ENCODE measurements around the gene RABGAP1L. TPM values are rescaled to one million over a fixed set of nuclear protein-coding genes. Genes with fewer than 3 reads are reported as not detected.

Gene RABGAP1L
- total RNA-seq, 1 donor from 2014 or later: 30.3 TPM

- Histone ChIP-seq H3K4me3 (ENCODE audit: low read length in 3 of 3) (no peak overlapping the region), H3K36me3 (ENCODE audit: control insufficient read depth in 3 of 3, insufficient read depth in 3 of 3, low read length in 3 of 3) (no peaks in the 10 kb centered on the region), H3K27ac (ENCODE audit: low read depth, low read length) (no peak overlapping the region), H3K9ac (ENCODE audit: low read depth in 1 of 3, low read length in 3 of 3) (no peak overlapping the region), H3K9me3 (ENCODE audit: control insufficient read depth in 3 of 3, low read length in 3 of 3) (no peaks in the 10 kb centered on the region), H3K4me1 (ENCODE audit: control insufficient read depth in 3 of 3, insufficient read depth in 3 of 3, low read length in 3 of 3) (no peaks in the 10 kb centered on the region), H3K27me3 (ENCODE audit: control insufficient read depth in 3 of 3, insufficient read depth in 3 of 3, low read length in 3 of 3) (no peaks in the 10 kb centered on the region)
Measured at GRCh38 chr1:174872615-174873058, 713.3 kb downstream of the RABGAP1L start.

GRCh38 chr1:174874331-174875053 is 715.2 kb downstream of the RABGAP1L start:
- no peak overlapping the region for H3K9ac ChIP-seq (ENCODE audit: low read depth in 1 of 3, low read length in 3 of 3)
- no peaks in the 10 kb centered on the region for H3K27me3 ChIP-seq (ENCODE audit: control insufficient read depth in 3 of 3, insufficient read depth in 3 of 3, low read length in 3 of 3)
- H3K9me3 ChIP-seq (ENCODE audit: control insufficient read depth in 3 of 3, low read length in 3 of 3): no peaks in the 10 kb centered on the region
- H3K36me3 ChIP-seq (ENCODE audit: control insufficient read depth in 3 of 3, insufficient read depth in 3 of 3, low read length in 3 of 3): no peaks in the 10 kb centered on the region
- H3K27ac ChIP-seq (ENCODE audit: low read depth, low read length): no peak overlapping the region
- no peaks in the 10 kb centered on the region for H3K4me1 ChIP-seq (ENCODE audit: control insufficient read depth in 3 of 3, insufficient read depth in 3 of 3, low read length in 3 of 3)
- peak overlapping the region in 1 of 3 donors; percentile 40 for H3K4me3 ChIP-seq (ENCODE audit: low read length in 3 of 3)

- Histone ChIP-seq H3K4me3 (ENCODE audit: low read length in 3 of 3) (no peak overlapping the region), H3K9me3 (ENCODE audit: control insufficient read depth in 3 of 3, low read length in 3 of 3) (no peaks in the 10 kb centered on the region), H3K36me3 (ENCODE audit: control insufficient read depth in 3 of 3, insufficient read depth in 3 of 3, low read length in 3 of 3) (no peaks in the 10 kb centered on the region), H3K4me1 (ENCODE audit: control insufficient read depth in 3 of 3, insufficient read depth in 3 of 3, low read length in 3 of 3) (no peaks in the 10 kb centered on the region), H3K9ac (ENCODE audit: low read depth in 1 of 3, low read length in 3 of 3) (no peak overlapping the region), H3K27me3 (ENCODE audit: control insufficient read depth in 3 of 3, insufficient read depth in 3 of 3, low read length in 3 of 3) (no peaks in the 10 kb centered on the region), H3K27ac (ENCODE audit: low read depth, low read length) (no peak overlapping the region)
Measured at GRCh38 chr1:174875306-174875705, 716.0 kb downstream of the RABGAP1L start.

GRCh38 chr1:174877208-174877673 is 717.9 kb downstream of the RABGAP1L start:
- Histone ChIP-seq H3K27ac (ENCODE audit: low read depth, low read length) (no peak overlapping the region), H3K36me3 (ENCODE audit: control insufficient read depth in 3 of 3, insufficient read depth in 3 of 3, low read length in 3 of 3) (no peaks in the 10 kb centered on the region), H3K27me3 (ENCODE audit: control insufficient read depth in 3 of 3, insufficient read depth in 3 of 3, low read length in 3 of 3) (no peaks in the 10 kb centered on the region), H3K9ac (ENCODE audit: low read depth in 1 of 3, low read length in 3 of 3) (no peak overlapping the region), H3K9me3 (ENCODE audit: control insufficient read depth in 3 of 3, low read length in 3 of 3) (no peaks in the 10 kb centered on the region), H3K4me3 (ENCODE audit: low read length in 3 of 3) (no peak overlapping the region), H3K4me1 (ENCODE audit: control insufficient read depth in 3 of 3, insufficient read depth in 3 of 3, low read length in 3 of 3) (no peaks in the 10 kb centered on the region)

- Histone ChIP-seq H3K4me3 (ENCODE audit: low read length in 3 of 3) (no peak overlapping the region), H3K27me3 (ENCODE audit: control insufficient read depth in 3 of 3, insufficient read depth in 3 of 3, low read length in 3 of 3) (no peaks in the 10 kb centered on the region), H3K27ac (ENCODE audit: low read depth, low read length) (no peak overlapping the region)
Measured at GRCh38 chr1:174880171-174880570, 720.9 kb downstream of the RABGAP1L start.

GRCh38 chr1:174883409-174883808 is 724.1 kb downstream of the RABGAP1L start:
- Histone ChIP-seq H3K4me3 (ENCODE audit: low read length in 3 of 3) (no peak overlapping the region), H3K4me1 (ENCODE audit: control insufficient read depth in 3 of 3, insufficient read depth in 3 of 3, low read length in 3 of 3) (peaks cover 0 to 9% (median 8%) of the 10 kb centered on the region in 3 donors), H3K9ac (ENCODE audit: low read depth in 1 of 3, low read length in 3 of 3) (no peak overlapping the region), H3K27ac (ENCODE audit: low read depth, low read length) (no peak overlapping the region), H3K36me3 (ENCODE audit: control insufficient read depth in 3 of 3, insufficient read depth in 3 of 3, low read length in 3 of 3) (no peaks in the 10 kb centered on the region), H3K9me3 (ENCODE audit: control insufficient read depth in 3 of 3, low read length in 3 of 3) (no peaks in the 10 kb centered on the region), H3K27me3 (ENCODE audit: control insufficient read depth in 3 of 3, insufficient read depth in 3 of 3, low read length in 3 of 3) (no peaks in the 10 kb centered on the region)

More at GRCh38 chr1:174880171-174880570, 720.9 kb downstream of the RABGAP1L start:
- H3K4me1 ChIP-seq (ENCODE audit: control insufficient read depth in 3 of 3, insufficient read depth in 3 of 3, low read length in 3 of 3): peaks cover 0 to 9% (median 8%) of the 10 kb centered on the region in 3 donors
- H3K36me3 ChIP-seq (ENCODE audit: control insufficient read depth in 3 of 3, insufficient read depth in 3 of 3, low read length in 3 of 3): no peaks in the 10 kb centered on the region
- H3K9me3 ChIP-seq (ENCODE audit: control insufficient read depth in 3 of 3, low read length in 3 of 3): no peaks in the 10 kb centered on the region
- no peak overlapping the region for H3K9ac ChIP-seq (ENCODE audit: low read depth in 1 of 3, low read length in 3 of 3)

GRCh38 chr1:174884038-174884437 is 724.7 kb downstream of the RABGAP1L start:
- Histone ChIP-seq H3K9ac (ENCODE audit: low read depth in 1 of 3, low read length in 3 of 3) (no peak overlapping the region), H3K4me1 (ENCODE audit: control insufficient read depth in 3 of 3, insufficient read depth in 3 of 3, low read length in 3 of 3) (peaks cover 0 to 9% (median 8%) of the 10 kb centered on the region in 3 donors), H3K4me3 (ENCODE audit: low read length in 3 of 3) (no peak overlapping the region), H3K36me3 (ENCODE audit: control insufficient read depth in 3 of 3, insufficient read depth in 3 of 3, low read length in 3 of 3) (no peaks in the 10 kb centered on the region), H3K27me3 (ENCODE audit: control insufficient read depth in 3 of 3, insufficient read depth in 3 of 3, low read length in 3 of 3) (no peaks in the 10 kb centered on the region), H3K27ac (ENCODE audit: low read depth, low read length) (no peak overlapping the region), H3K9me3 (ENCODE audit: control insufficient read depth in 3 of 3, low read length in 3 of 3) (no peaks in the 10 kb centered on the region)

- H3K9me3 ChIP-seq (ENCODE audit: control insufficient read depth in 3 of 3, low read length in 3 of 3): no peaks in the 10 kb centered on the region
- H3K4me3 ChIP-seq (ENCODE audit: low read length in 3 of 3): no peak overlapping the region
- peaks cover 0 to 9% (median 8%) of the 10 kb centered on the region in 3 donors for H3K4me1 ChIP-seq (ENCODE audit: control insufficient read depth in 3 of 3, insufficient read depth in 3 of 3, low read length in 3 of 3)
- H3K27ac ChIP-seq (ENCODE audit: low read depth, low read length): no peak overlapping the region
- H3K27me3 ChIP-seq (ENCODE audit: control insufficient read depth in 3 of 3, insufficient read depth in 3 of 3, low read length in 3 of 3): no peaks in the 10 kb centered on the region
- H3K9ac ChIP-seq (ENCODE audit: low read depth in 1 of 3, low read length in 3 of 3): no peak overlapping the region
- H3K36me3 ChIP-seq (ENCODE audit: control insufficient read depth in 3 of 3, insufficient read depth in 3 of 3, low read length in 3 of 3): no peaks in the 10 kb centered on the region
Measured at GRCh38 chr1:174884566-174884965, 725.2 kb downstream of the RABGAP1L start.

- H3K27ac ChIP-seq (ENCODE audit: low read depth, low read length): no peak overlapping the region
- no peaks in the 10 kb centered on the region for H3K36me3 ChIP-seq (ENCODE audit: control insufficient read depth in 3 of 3, insufficient read depth in 3 of 3, low read length in 3 of 3)
- no peaks in the 10 kb centered on the region for H3K27me3 ChIP-seq (ENCODE audit: control insufficient read depth in 3 of 3, insufficient read depth in 3 of 3, low read length in 3 of 3)
- no peaks in the 10 kb centered on the region for H3K4me1 ChIP-seq (ENCODE audit: control insufficient read depth in 3 of 3, insufficient read depth in 3 of 3, low read length in 3 of 3)
- H3K9me3 ChIP-seq (ENCODE audit: control insufficient read depth in 3 of 3, low read length in 3 of 3): no peaks in the 10 kb centered on the region
- no peak overlapping the region for H3K4me3 ChIP-seq (ENCODE audit: low read length in 3 of 3)
- no peak overlapping the region for H3K9ac ChIP-seq (ENCODE audit: low read depth in 1 of 3, low read length in 3 of 3)
Measured at GRCh38 chr1:174890024-174890423, 730.7 kb downstream of the RABGAP1L start.

- no peak overlapping the region for H3K27ac ChIP-seq (ENCODE audit: low read depth, low read length)
- no peaks in the 10 kb centered on the region for H3K9me3 ChIP-seq (ENCODE audit: control insufficient read depth in 3 of 3, low read length in 3 of 3)
- no peaks in the 10 kb centered on the region for H3K27me3 ChIP-seq (ENCODE audit: control insufficient read depth in 3 of 3, insufficient read depth in 3 of 3, low read length in 3 of 3)
- H3K4me3 ChIP-seq (ENCODE audit: low read length in 3 of 3): no peak overlapping the region
- no peak overlapping the region for H3K9ac ChIP-seq (ENCODE audit: low read depth in 1 of 3, low read length in 3 of 3)
- H3K4me1 ChIP-seq (ENCODE audit: control insufficient read depth in 3 of 3, insufficient read depth in 3 of 3, low read length in 3 of 3): no peaks in the 10 kb centered on the region
- no peaks in the 10 kb centered on the region for H3K36me3 ChIP-seq (ENCODE audit: control insufficient read depth in 3 of 3, insufficient read depth in 3 of 3, low read length in 3 of 3)
Measured at GRCh38 chr1:174892016-174892415, 732.7 kb downstream of the RABGAP1L start.

All from skeletal muscle tissue (tissue), 4 donors.